ENCODE measurements around the gene ST7L. TPM values are rescaled to one million over a fixed set of nuclear protein-coding genes. Genes with fewer than 3 reads are reported as not detected.

Gene ST7L
- total RNA-seq, result 8.9 and 14.5 TPM in 2 replicates

DNA sequence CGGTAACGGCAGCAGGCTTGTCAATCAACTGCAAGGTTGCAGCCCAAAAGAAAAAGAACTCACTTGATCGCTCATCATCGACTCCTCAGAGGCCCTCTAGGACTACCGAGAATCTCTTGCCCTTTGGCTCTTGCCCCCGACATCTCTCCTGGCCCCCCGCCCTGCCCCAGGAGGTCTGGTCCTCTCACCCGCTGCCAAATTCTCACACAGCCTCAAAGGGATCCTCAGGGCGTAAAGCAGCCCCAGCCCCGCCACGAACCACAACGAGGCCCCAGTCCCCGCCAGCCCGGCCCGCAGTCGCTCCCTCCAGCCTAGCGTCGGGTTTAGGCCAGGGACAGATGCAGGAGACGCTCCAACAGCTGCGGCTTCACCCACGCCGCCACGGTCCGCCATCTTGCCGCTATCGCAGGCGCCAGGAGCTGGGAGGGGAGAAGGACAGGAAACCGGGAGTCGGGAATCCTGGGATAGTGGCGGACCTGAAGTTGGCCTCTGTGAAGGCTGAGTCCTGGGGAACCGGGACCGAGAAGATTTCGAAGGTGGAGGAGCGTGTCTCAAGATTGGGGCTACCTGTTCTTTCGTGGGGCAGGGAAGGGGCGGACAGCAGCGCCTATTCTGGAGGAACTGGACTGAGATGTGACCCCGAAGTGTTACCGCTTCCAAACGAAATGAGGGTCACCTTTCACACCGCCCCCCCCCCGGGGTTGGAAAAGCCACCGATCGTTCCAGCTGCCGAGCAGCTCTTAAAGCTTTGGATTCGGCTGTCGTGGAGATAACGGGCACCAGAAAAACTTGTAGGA is at the start of gene ST7L:
Gene ST7L (minus strand): TSS at position 421 of the 797 bp plus-strand sequence. CDS start 28 bp downstream, at position 393.

DNA sequence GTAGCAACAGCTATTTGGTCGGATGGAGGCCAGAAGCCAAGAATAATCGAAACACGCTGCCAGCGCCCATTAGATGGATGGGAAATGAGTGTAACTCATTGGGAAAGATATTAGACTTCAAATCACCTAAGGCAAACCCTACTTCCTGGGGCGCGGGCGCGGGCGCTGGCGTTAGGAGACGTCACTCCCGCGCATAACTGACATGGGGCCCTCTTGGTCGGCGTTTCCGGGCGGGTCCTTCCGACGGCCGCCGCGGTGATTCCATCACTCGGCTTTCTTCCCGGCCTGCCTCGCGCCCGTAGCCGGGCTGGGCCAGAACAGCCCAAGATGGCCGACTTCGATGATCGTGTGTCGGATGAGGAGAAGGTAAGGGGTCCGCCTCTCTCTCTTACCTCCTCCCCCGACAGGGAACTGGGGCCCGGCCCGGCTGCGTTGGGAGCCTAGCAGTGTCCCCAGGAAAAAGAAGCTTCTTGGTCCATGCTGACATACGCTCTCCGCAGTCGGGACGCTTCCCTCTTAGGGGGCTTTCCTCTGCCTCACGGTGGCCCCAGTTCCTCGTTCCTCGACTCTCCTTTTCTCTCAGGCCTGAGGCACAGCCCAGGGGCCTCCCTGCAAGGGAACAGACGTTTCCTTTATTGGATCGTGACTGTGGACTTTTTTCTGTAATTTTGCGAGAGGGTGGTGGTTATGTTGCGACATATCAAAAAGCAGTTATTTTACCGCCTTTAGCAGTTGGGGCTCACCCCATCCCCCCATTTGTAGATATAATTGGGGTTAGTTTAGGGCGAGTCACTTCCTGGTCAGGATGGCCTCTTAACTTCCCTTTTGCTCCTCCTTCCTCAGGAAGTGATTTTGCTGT is 806 bp upstream of the ST7L start, which contains the start of gene CAPZA1:
Gene CAPZA1 (plus strand): TSS at position 315 of the 859 bp plus-strand sequence. CDS start 13 bp downstream, at position 328.

GRCh38 chr1:112508278-112509004 is 110.5 kb downstream of the ST7L start, which contains the start of gene WNT2B:
Gene WNT2B, plus strand, starts transcription at chr1:112508965. Its CDS starts 298 bp downstream, at chr1:112509263.

Small RNA genes within 50 kb of the gene (small RNA-seq; reads per million reads assigned to genes)
- gene RNU7-70P, result 0.09 reads per million

Other genes starting within 250 kb of the ST7L start
- 13.3 and 21.3 TPM in 2 replicates for gene CTTNBP2NL, start 222.9 kb downstream of the ST7L start, total RNA-seq
- 3.6 and 5.5 TPM in 2 replicates for gene WNT2B, start 110.2 kb downstream of the ST7L start, total RNA-seq
- gene CAPZA1, start 691 bp upstream of the ST7L start, total RNA-seq, result 185 and 246 TPM in 2 replicates
- gene MOV10, start 55.5 kb upstream of the ST7L start, total RNA-seq, result 77.6 and 125 TPM in 2 replicates
- gene RHOC, start 88.0 kb upstream of the ST7L start, total RNA-seq, result 882 and 1,206 TPM in 2 replicates
- gene PPM1J, start 96.2 kb upstream of the ST7L start, total RNA-seq, result 5.2 and 6.3 TPM in 2 replicates